HG03280 (cell line): ENCODE results near the gene WDR43.
"Not testable (repeated sequence)": the region's sequence is repeated elsewhere in the genome, so short reads cannot be mapped to it uniquely, and the experiment has no call there.

ENCODE experiments used
- ATAC-seq: cut with Tn5 transposase; IDR thresholded peaks from one replicate; pipeline ENCODE4 v1.9.1; 2021; ENCODE audit warnings: mild to moderate bottlenecking, moderate library complexity; ENCODE audit not compliant: unreplicated experiment

Gene WDR43

DNA sequence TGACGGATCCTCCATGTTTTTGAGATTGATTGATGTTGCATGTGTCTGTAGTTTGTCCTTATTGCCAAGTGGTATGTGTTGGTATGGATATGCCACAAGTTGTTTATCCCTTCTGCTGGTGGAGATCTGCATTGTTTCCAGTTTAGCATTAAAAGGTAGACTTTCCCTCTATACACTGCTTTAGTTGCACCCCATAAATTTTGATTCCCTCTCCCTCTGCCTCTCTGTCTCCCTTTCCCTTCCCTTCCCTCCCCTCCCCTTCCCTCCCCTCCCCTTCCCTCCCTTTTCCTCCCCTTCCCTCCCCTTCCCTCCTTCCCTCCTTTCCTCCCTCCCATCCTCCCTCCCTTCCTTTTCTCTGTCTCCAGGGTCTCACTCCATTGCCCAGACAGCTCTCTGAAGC is 68.0 kb downstream of the WDR43 start:
- no peak for ATAC-seq

DNA sequence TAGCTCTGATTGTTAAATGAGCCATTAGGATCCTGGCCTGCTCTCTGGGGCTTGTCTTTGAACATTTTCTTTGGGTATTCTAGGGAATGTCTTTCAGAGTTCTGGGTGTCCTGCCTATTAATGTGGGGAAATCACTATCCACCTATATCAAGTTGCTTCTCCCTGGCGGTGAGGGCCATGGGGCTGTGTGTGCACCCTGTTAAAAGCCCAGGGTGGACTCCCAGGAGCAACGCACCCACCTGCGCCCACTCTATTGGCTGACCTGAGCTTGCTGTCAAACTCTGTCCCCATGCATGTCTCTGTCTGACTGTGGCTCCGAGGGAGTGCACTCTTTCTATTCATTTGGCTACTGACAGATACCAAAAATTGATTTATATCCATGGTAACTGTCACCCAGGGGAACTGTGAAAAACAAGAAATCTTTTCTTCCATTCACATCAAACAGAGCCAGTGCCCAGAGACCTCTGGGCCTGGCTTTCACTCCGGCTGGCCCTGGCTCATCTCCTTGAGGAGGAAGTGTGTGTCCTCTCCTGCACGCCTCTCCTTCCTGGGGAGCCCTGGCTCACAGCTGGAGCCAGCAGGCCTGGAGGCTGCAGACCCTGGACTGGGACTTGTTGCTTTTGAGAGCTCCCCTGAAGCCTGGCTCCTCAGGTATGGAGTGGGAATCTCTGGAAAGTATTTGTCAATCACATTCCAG is 76.1 kb downstream of the WDR43 start:
- ATAC-seq, result no peak

DNA sequence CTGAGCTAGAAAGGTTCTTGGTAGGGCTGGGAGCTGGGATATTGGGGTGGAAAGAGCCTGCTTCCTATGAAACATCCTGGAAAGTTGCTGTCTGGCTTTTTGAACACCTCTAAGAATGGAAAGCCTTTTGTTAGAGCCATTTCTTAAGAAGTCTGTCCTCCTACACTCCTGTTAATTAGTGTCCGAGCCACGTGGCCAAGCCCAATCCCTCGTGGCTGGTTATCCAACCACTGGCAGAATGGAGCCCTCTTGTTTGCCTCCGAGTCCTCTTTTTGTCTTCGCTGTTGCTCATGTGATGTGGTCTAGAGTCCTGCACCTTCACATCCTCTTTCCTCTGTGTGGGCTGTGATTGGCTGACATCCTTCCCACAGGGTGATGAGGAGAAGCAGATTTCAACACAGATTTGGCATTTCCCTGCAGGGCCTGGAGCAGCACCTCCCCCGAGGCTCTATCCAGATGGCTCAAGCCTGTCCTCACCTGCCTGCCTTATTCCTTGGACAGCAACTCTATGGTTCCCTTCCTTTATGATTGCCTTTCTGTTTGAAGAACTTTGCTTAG is 78.4 kb downstream of the WDR43 start:
- ATAC-seq, result no peak

- no peak for ATAC-seq
Measured at GRCh38 chr2:28974252-28974651, 79.8 kb downstream of the WDR43 start.

DNA sequence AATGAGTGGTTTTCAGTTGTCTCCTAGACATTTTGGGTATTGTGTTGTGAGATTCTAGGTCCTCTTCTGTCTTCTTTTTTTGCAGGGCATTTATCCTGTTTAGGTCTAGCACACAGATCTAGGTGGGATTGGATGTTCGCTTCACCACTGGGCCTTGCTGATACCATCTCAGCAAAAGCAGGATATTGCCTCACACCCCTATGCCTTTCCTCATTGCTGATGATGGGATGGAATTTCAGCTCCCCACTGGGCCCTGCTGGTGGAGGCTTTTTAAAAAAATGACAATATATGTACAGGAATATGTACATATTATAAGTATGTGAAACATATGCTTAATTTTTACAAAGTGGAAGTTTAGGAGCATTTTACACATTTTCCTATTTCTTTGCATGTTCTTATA is 81.2 kb downstream of the WDR43 start:
- no peak for ATAC-seq

GRCh38 chr2:28976584-28976983 is 82.1 kb downstream of the WDR43 start:
- no peak for ATAC-seq

DNA sequence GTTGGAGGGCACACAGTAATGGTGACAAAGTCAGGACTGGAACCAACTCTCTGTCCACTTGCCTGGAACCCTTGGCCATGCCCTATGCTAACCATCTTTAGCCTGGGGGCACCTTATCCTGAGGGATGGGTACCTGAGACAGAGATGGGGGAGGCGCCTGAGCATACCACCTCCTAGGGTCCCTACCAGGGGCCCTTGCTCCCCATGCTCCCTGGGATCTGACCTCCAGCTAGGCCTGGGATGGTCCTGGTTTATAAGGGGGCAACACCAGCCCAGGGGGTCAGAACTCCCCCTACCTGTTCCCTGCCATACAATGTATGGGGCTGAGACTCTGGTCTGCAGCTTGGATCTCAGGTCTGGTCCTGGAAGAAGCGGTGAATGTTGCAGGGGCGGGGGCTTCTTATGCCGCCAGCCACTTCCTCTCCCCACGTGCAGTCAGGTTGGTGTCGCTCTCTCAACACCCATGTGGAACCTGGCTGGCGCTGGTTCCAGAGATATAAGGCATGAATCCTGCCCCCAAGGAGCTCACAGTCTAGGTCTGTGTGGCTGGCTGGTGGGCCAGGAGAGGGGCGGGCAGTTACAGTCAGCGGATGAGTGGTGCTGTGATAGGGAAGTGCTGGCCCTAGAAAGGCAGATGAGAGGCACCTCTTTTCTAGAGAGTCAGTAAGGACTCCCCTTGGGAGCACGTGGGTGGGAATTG is 82.9 kb downstream of the WDR43 start:
- no peak for ATAC-seq

DNA sequence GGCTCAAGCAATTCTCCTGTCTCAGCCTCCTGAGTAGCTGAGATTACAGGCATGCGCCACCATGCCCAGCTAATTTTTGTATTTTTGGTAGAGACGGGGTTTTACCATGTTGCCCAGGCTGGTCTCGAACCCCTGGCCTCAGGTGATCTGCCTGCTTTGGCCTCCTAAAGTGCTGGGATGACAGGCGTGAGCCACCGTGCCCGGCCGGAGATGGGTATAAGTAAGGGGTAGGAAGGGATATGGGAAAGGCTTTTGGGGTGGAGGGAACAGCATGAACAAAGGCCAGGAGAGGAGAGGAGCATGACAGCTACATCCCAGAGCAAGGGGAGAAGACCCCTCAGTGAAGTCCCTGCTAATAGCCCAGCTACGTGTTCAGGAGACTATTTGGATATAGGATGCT is 83.5 kb downstream of the WDR43 start:
- not testable (repeated sequence) for ATAC-seq

DNA sequence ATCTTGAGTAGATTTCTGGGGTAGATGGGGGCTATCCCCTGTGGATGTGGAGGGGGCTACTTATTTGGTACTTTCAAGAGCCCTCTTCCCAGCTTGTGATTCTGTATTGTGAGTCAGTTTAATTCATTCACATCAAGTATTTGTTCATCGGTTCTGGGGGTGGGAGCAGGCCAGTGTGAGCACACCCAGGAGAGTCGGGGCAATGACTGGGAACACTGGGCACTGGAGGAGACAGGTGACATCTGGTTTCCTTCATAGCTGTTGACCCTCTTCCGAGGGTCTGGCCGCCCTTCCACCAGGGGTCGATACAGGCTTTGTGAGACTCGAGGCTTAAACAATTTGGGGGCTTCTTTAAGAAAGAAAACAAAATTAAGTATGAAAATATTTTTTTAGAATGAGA is 84.1 kb downstream of the WDR43 start:
- no peak for ATAC-seq

GRCh38 chr2:28979041-28979440 is 84.6 kb downstream of the WDR43 start:
- no peak for ATAC-seq

DNA sequence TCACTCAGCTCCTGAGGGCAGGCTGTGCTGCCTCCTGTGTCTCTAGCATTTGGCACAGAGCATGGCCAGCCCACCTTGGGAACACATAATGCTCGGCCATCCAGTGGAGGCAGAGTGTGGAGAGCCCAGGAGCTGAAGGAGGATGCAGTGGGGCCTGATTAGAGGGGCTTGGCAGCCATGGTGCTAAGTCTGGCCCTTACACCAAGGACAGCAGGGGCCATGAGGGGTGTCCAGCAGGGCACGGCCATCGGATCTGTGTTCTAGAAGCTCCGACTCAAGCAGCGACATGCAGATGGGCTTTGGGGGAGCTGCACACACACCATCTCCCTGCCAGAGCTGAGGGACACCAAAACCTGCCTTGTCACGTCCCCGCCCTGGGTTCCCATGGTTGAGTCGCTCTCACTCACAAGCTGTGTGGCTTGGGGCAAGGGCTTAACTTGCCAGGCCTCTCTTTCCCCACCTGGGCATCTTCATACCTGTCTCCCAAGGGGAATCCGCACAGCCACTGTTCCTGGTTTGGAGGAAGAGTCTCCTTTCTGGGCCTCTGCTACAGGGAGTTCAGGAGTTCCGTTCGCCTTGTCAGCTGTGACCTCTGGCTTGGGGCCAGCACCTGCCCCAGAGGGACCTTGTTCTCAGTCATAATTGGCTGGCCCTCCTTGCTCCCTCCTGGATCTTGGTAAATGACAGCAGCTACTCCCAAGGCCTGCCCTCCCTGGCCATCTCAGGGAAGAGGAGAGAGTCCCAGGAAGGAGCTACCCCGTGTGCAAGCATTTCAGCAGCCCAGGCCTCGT is 85.3 kb downstream of the WDR43 start:
- no peak for ATAC-seq

DNA sequence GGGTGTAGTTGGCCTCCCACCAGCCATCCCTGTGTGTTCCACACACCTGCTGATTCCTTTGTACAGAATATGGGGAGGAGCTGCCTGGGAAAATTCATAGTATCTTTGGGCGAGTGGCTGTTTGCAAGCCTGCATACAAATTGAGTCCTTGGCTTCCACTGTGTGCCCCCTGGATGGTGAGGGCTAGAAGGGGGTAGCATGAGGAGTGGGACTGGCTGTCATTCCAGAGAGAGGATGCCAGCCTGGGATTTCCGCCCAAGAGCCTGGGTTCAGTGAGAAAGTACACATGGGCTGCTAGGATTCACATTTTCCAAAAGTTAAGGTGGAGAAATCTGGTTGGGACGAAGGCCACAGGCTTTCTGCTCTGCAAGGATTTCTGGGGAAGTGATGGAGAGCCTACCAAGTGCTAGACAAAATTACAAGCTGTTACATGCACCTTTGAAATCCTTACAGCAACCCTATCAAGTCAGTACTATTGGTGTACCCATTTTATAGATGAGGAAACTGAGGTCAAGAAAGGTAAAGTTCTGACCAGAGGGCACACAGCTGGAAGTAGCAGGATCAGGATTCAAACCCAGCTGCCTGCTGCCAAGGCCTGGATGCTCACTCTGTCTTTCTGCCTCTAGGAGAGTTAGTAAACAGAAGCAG is 86.0 kb downstream of the WDR43 start:
- ATAC-seq, result no peak

DNA sequence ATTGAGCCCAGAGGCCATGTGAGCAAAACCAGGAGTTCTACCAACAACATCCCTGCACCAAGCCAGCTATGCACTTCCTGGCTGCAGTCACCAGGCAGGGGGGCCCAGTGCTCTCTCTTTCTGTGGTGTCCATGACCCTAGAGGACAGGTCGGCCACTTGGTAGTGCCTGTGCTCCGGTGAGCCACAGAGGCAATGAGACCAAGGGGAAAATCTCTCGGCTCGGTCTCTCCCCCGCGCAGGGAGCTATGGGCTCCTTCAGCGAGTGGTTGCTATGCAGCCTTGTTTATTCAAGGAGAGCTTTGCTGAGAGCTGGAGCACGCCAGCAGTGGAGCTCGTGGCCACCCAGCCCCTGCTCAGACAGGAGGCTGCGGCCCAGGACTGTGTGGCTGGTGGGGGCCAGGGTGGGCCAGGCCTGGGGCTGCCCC is 86.6 kb downstream of the WDR43 start, which contains the start of gene TOGARAM2:
TOGARAM2 (plus strand) TSS at position 283 of the 426 bp plus-strand sequence. CDS start 13,537 bp downstream, outside the sequence.
- ATAC-seq, result no peak

DNA sequence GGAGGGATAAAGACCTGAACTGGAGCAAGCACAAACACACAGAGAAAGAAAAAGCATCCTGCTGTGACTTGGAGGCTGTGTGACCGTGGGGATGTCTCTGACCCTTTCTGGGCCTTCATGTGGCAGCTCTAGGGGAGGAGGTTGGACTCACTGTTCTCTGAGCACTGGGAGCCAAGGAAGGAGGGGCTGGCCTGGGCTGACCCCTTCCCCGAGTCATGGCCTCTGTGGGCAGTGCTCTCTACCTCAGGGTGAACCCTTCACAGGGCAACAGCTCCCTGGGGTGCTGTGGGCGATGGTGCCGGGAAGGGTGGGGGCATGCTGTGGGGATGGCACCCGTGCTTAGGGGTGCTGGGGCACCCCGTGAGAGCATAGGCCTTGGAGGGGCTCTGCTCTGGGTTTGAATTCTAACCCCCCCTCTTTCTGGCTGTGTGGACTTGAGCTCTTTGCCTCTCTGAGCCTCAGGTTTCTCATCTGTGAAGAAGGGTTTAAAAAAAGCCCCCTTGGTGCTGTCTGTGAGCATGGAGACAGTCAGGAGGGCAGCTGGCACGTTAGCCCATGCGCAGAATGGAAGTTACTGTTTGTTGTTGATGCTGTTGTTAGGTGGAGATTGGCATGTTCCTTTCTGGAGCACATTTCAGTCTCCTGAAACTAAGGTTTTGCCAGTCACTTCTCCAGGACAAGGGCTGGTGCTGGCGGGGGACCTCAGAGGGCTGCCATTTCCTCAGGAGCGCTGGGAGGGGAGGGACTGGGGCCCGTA is 87.3 kb downstream of the WDR43 start:
- ATAC-seq, result no peak

GRCh38 chr2:28982381-28982950 is 88.0 kb downstream of the WDR43 start:
- ATAC-seq, result no peak

- no peak for ATAC-seq
Measured at GRCh38 chr2:28986429-28986828, 92.0 kb downstream of the WDR43 start.

DNA sequence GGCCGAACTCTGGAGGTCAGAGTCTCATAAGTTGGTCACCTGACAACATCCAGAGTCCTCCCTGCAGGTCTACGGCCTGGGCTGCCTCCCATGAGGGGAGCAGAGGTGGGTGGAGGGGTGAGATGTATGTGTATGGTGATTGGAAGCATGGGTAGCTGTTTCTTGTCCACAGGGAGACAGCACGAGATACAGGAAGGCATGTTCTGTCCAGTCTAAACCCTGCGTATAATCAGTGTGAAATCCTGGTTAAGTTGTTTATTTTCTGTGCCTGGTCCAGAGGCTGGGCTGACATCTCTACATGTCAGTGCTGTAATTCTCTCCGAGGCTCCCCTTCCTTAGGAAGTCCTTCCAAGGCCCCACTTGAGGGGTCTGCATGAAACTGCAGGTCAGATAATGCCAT is 95.5 kb downstream of the WDR43 start:
- ATAC-seq, result no peak

DNA sequence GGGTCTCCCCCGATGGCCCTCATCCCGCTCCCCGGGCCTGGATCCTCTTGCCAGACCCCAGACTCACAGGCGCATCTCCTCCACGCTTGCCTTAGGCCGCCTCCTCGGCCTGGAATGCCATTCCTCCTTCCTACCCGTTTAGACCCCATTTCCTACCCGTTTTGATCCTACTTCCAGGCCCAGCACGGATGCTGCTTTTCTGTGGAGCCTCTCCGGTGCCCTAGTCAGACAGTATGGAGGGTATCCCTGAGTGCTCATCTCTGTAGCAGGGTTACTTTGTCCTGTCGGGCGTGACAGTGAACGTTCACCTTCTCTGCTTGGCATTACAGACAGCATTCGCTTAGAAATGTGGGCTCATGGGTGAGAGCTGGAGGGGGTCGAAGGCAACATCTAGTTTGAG is 96.0 kb downstream of the WDR43 start:
- no peak for ATAC-seq

DNA sequence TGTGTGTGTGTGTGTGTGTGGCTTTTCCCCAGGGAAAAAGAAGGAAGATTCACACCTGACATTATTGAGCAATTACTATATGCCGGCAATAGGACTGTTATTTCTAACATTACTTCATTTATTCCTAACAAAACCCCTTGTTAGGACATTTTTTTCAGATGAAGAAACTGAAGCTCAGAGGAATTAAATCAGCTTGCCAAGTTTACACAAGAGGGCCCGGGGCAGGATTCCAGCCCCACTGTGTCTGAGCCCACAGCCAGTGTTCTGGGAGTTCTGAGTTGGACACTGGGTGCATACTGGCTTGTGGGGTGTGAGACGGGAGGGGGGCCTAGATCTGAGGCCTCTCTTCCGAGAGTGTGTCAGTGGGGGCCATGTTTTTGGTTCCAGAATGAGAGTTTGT is 96.6 kb downstream of the WDR43 start:
- ATAC-seq, result no peak

- no peak for ATAC-seq
Measured at GRCh38 chr2:28991460-28991859, 97.0 kb downstream of the WDR43 start.
